NCI-H2196 (cell line): Measurements from ENCODE around the gene CD38.
"Not testable (repeated sequence)": the region's sequence is repeated elsewhere in the genome, so short reads cannot be mapped to it uniquely, and the experiment has no call there.

Experiments used
- DNase-seq: peaks from one replicate; lab custom pipeline; 2025; ENCODE audit not compliant: unreplicated experiment; lab: John Stamatoyannopoulos, UW

Gene CD38

GRCh38 chr4:15794905-15795304, 16.8 kb downstream of the CD38 start:
- no peak for DNase-seq

GRCh38 chr4:15797320-15797719, 19.2 kb downstream of the CD38 start:
- no peak for DNase-seq

GRCh38 chr4:15799141-15799540, 21.0 kb downstream of the CD38 start:
- no peak for DNase-seq

GRCh38 chr4:15799701-15800100, 21.6 kb downstream of the CD38 start:
- no peak for DNase-seq

- not testable (repeated sequence) for DNase-seq
These were observed 24.4 kb downstream of the CD38 start for GRCh38 chr4:15802497-15802896.

DNA sequence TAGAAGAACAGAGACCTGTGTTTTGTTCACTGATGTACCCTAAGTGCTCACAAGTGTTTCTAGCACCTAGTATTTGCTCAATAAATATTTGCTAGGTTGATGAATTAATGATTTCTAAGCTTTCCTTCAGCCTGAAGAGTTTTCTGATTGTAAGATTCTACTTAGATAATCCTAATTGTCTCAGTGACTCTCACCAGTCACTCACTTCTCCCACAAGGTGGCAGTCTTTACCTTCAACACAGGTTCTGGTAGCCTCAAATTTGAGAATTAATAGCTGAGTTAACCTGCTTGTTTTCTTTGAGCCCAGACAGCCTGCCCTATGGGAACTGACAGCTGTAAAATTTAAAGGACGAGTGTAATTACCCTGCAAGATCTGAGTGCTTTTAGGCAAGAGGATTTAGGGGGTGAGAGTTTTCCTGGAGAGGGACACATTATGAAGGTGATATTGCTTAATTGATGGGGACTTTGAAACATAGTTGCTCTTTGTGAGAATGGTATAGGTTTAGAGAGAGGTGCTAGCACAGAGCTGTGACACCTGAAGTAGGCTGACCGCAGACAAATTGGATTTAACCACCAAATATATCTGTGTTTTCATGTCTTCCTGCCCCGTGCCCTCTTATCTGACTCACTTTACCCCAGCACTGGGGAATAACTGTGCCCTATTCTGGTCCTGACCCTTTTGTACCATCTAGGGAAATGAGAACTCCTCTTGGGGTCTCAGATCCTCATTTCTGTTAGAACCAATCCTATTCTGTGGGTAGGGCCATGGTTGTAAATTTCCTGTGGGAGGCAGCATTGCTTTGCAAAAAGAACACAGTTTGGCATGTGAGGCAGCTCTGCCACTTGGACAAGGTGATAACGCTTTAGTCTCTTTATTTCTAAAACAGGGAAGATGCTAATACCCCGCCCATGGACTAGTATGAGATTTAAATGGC, 27.7 kb downstream of the CD38 start:
- DNase-seq, result peak; percentile 58

- DNase-seq, result no peak
These were observed 30.9 kb downstream of the CD38 start for GRCh38 chr4:15809058-15809457.

DNA sequence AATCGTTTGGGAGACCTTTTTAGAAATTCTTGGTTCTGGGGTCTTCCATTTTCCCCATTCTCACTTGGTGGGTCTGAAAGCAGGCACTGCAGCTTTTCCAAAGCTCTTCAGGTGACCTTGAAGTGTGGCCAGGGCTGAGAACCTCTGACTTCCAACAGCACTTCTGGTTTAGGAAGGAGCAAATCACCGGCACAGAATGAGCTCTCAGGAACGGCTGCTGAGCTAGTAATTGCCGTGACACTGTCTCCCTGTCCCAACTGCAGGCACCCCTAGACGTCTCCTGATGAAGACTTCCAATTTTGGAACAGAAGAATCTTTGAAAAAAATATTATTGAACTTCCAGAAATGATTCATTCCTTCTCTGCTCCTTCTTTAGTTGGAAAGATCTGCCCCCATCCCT, 31.3 kb downstream of the CD38 start:
- DNase-seq, result no peak

- DNase-seq, result no peak
These were observed 33.7 kb downstream of the CD38 start for GRCh38 chr4:15811703-15812337.

GRCh38 chr4:15832523-15833451, 54.7 kb downstream of the CD38 start:
- DNase-seq, result no peak

GRCh38 chr4:15833801-15834200, 55.7 kb downstream of the CD38 start:
- DNase-seq, result no peak

- DNase-seq, result no peak
These were observed 58.2 kb downstream of the CD38 start for GRCh38 chr4:15836362-15836761.

- no peak for DNase-seq
These were observed 59.5 kb downstream of the CD38 start for GRCh38 chr4:15837591-15837990.

GRCh38 chr4:15841194-15841730, 63.1 kb downstream of the CD38 start:
- DNase-seq, result not testable (repeated sequence)

DNA sequence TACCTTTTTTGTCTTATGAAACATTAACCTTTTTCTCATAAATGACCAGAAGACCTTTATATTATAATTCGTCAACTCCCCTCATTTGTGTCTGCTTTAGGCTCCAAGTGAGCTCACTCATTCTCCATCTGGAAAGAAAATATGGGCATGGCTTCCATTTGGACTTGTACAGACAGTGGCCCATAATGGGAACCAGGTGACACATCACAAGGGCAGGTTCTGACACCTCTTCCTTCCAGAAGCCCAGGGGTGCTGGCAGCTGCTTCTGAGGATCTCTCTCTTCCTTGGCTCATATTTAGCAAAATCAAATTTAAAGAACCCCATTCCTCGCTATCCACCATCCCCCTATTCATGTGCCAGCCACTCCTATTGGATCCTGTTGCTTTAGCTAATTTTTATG, 69.6 kb downstream of the CD38 start:
- no peak for DNase-seq

- DNase-seq, result no peak
These were observed 70.2 kb downstream of the CD38 start for GRCh38 chr4:15848191-15848842.

DNA sequence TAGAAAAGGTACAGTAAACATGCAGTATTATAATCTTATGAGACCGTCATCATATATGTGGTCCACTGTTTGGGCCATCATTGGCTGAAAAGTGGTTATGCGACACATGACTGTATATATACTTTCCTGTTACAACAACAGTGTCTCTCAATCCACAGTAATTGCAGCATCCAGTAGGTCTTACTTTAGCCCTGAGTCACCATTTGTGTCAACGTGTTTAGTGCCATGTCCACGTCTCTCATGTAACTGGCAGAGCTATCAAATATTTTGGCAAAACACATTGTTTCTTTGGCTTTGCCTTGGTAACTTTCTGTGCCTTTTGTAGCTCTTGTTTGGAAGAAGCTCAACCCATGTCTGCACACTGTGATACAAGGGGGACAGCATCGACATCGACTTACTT, 73.8 kb downstream of the CD38 start:
- DNase-seq, result no peak

DNA sequence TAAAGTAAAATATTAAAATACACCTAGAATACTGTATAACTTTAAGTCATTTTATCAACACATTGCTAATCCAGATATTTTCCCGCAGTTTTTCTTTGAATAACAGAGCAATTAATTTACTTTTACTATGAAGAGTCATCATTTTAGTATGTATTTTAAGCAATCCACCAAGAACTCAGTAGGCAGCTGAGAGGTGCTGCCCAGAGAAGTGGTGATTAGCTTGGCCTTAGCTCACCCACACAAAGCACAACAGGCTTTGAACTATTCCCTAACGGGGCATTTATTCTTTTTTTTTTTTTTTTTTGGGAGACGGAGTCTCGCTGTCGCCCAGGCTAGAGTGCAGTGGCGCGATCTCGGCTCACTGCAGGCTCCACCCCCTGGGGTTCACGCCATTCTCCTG, 74.4 kb downstream of the CD38 start:
- no peak for DNase-seq

DNA sequence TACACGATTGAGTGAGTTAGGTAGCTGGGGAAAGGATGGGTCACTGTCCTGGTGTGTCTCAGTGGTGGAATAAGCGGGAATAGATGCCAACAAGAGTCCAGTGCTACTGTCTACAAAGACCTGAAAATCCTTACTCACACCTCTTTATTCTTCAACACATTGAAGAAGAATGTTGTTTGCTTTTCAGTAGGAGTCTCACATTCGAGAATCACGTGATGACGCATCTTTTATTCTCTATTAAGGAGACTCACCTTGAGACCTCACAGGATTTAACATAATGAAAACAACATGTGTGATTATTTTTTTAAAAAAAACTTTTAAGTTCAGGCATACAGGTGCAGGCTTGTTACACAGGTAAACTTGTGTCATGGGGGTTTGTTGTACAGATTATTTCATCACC, 75.2 kb downstream of the CD38 start:
- no peak for DNase-seq

GRCh38 chr4:15855804-15856475, 77.8 kb downstream of the CD38 start:
- no peak for DNase-seq
